ENCODE results near the gene HOXC5.

DNA sequence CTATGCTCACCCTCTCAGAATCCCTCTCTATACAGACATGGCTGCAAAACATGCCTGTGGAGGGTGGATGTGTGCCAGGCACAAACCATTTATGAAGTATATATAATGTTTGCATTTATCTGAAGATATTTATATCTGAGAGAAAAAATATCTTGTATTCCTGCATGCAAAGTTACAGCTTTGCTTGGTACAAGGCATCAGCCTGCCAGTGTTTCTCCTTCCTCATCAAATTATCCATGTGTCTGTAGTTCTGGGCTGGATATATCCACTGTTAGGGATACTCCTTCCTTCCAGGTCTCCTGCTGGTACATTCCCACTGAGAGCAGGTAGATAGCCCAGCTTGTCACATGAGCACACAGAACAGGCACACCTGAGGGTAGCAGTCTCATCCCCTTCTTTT is 32.8 kb downstream of the HOXC5 start:
- no peak for TF ChIP-seq CTCF (IDR thresholded peaks at IDR 0.05; ENCODE audit: insufficient read depth, low read depth, low read length)
- no peak for TF ChIP-seq EZH2 (IDR thresholded peaks at IDR 0.05; ENCODE audit: insufficient read depth, low read length)
